Keratinocyte (primary cell): ENCODE results near the gene ADAMTS16. TPM values are rescaled to one million over a fixed set of nuclear protein-coding genes. Genes with fewer than 3 reads are reported as not detected.

Source experiments
- DNase-seq: peaks from one replicate; pipeline ENCODE4 v3.0.0-alpha.2; 2011; ENCODE audit warnings: low read depth, missing footprints, low spot score
- FAIRE-seq: peaks from 2 replicates; lab custom pipeline; 2011; peaks lifted over from hg19 to GRCh38; lab: Jason Lieb, UNC
- H2AFZ ChIP-seq: 2 replicates; pipeline ENCODE4 v1.6.0; 2012; ENCODE audit warnings: low read length, control low read depth, inconsistent platforms; ENCODE audit not compliant: control insufficient read depth
- H3K27ac ChIP-seq: 2 replicates; pipeline ENCODE4 v1.5.1; 2011; ENCODE audit warnings: low read length; ENCODE audit not compliant: control insufficient read depth, insufficient read depth
- H3K27me3 ChIP-seq: 3 replicates; pipeline ENCODE4 v1.6.0; 2011; ENCODE audit warnings: low read length; ENCODE audit not compliant: control insufficient read depth, insufficient read depth; ENCODE audit errors: extremely low read depth
- H3K36me3 ChIP-seq, 2 experiments: 2 replicates in 1 of 2; 3 replicates in 1 of 2; pipeline ENCODE4 v1.5.1; 2011; ENCODE audit warnings: low read length in 2 of 2, mild to moderate bottlenecking in 1 of 2; ENCODE audit not compliant: control insufficient read depth in 2 of 2, insufficient read depth in 2 of 2; ENCODE audit errors: extremely low read depth in 1 of 2
- H3K4me1 ChIP-seq: 3 replicates; pipeline ENCODE4 v1.5.1; 2011; ENCODE audit warnings: low read length; ENCODE audit not compliant: control insufficient read depth, insufficient read depth; ENCODE audit errors: extremely low read depth
- H3K4me2 ChIP-seq: 3 replicates; pipeline ENCODE4 v1.6.0; 2011; ENCODE audit warnings: low read depth, low read length; ENCODE audit not compliant: control insufficient read depth, insufficient read depth; ENCODE audit errors: extremely low read depth
- H3K4me3 ChIP-seq, 3 experiments: fragments of 200-600 bp in 1 of 3; sonication (generic) in 1 of 3; 2 replicates in 2 of 3; 3 replicates in 1 of 3; pipeline ENCODE4 v1.5.1; 2011 to 2016; ENCODE audit warnings: low read length in 3 of 3, mild to moderate bottlenecking in 3 of 3, control low read depth in 2 of 3, inconsistent platforms in 1 of 3, low read depth in 1 of 3, mixed read lengths in 1 of 3, mixed run types in 1 of 3, moderate library complexity in 1 of 3; ENCODE audit not compliant: control insufficient read depth in 2 of 3, insufficient read depth in 2 of 3; ENCODE audit errors: extremely low read depth in 1 of 3
- H3K79me2 ChIP-seq: 2 replicates; pipeline ENCODE4 v1.6.0; 2012; ENCODE audit warnings: low read length; ENCODE audit not compliant: control insufficient read depth, insufficient read depth
- H3K9ac ChIP-seq: 3 replicates; pipeline ENCODE4 v1.6.0; 2011; ENCODE audit warnings: low read length; ENCODE audit not compliant: control insufficient read depth, insufficient read depth; ENCODE audit errors: extremely low read depth
- H3K9me1 ChIP-seq: 3 replicates; pipeline ENCODE4 v1.6.0; 2011; ENCODE audit warnings: low read length; ENCODE audit not compliant: control insufficient read depth, insufficient read depth; ENCODE audit errors: extremely low read depth
- H3K9me3 ChIP-seq: 2 replicates; pipeline ENCODE4 v1.5.1; 2012; ENCODE audit warnings: low read depth, low read length; ENCODE audit not compliant: control insufficient read depth
- H4K20me1 ChIP-seq: 3 replicates; pipeline ENCODE4 v1.6.0; 2011; ENCODE audit warnings: low read length; ENCODE audit not compliant: control insufficient read depth, insufficient read depth; ENCODE audit errors: extremely low read depth
- CTCF ChIP-seq, 3 experiments: IDR thresholded peaks in 1 of 3; conservative IDR thresholded peaks in 1 of 3; optimal IDR thresholded peaks in 1 of 3; 2 replicates in 2 of 3; 3 replicates in 1 of 3; pipeline versions ENCODE3 to v1.5.1; 2011; ENCODE audit warnings: low read length in 3 of 3, mild to moderate bottlenecking in 3 of 3, moderate library complexity in 2 of 3, control low read depth in 1 of 3, inconsistent platforms in 1 of 3; ENCODE audit not compliant: insufficient read depth in 2 of 3; ENCODE audit errors: extremely low read depth in 1 of 3
- EZH2 ChIP-seq: IDR thresholded peaks from one replicate; pipeline ENCODE4 v1.6.1; 2012; ENCODE audit warnings: inconsistent platforms, mild to moderate bottlenecking, low read length, moderate library complexity
- dilution Hi-C: fragments of 300-500 bp; cut with MboI; formaldehyde crosslinking; loops from one replicate; pipeline ENCODE4 v1.7.0; 2020; ENCODE audit warnings: low sequenced_read_pairs; ENCODE audit not compliant: extremely low pct_ligation_motif_present
- polyA plus RNA-seq, 5 experiments: library from polyadenylated mRNA; depleted of rRNA in 3 of 5; stranded (reverse) in 3 of 5; stranded (forward) in 1 of 5; unstranded in 1 of 5; fragments of >200 nt; gene quantifications; 1 replicate in 1 of 5; 2 replicates in 3 of 5; 3 replicates in 1 of 5; pipeline versions ENCODE4 v1.2.1 to v1.2.3, GENCODE V29; 2011 to 2012; ENCODE audit warnings: missing spikeins in 2 of 5, low read depth in 1 of 5, low replicate concordance in 1 of 5

ADAMTS16 gene
- polyA plus RNA-seq, 1 donor (not counting 4 experiments of a cell fraction or from before 2014, with no cell fraction given), result not detected

GRCh38 chr5:5105531-5105930 lies 34.6 kb upstream of the ADAMTS16 start:
- dilution Hi-C loops, result no loop called here
- DNase-seq, result peak; percentile 13
- H3K4me2 ChIP-seq, result no peak overlapping the region
- H3K9ac ChIP-seq, result no peak overlapping the region
- no peaks in the 10 kb centered on the region for H4K20me1 ChIP-seq
- TF ChIP-seq CTCF (optimal IDR thresholded peaks at IDR 0.05 in 1 of 3, IDR thresholded peaks at IDR 0.05 in 1 of 3, conservative IDR thresholded peaks at IDR 0.05 in 1 of 3; ENCODE audit: extremely low read depth in 1 of 3, insufficient read depth in 2 of 3, low read length in 3 of 3) (no peak), EZH2 (no peak)
- FAIRE-seq, result no peak
- H3K4me3 ChIP-seq, result no peak overlapping the region
- no peaks in the 10 kb centered on the region for H3K9me1 ChIP-seq
- H3K9me3 ChIP-seq, result no peaks in the 10 kb centered on the region
- H2AFZ ChIP-seq, result no peak overlapping the region
- H3K27me3 ChIP-seq, result no peaks in the 10 kb centered on the region
- H3K4me1 ChIP-seq, result no peaks in the 10 kb centered on the region
- no peaks in the 10 kb centered on the region for H3K36me3 ChIP-seq
- H3K79me2 ChIP-seq, result no peaks in the 10 kb centered on the region
- no peak overlapping the region for H3K27ac ChIP-seq

DNA sequence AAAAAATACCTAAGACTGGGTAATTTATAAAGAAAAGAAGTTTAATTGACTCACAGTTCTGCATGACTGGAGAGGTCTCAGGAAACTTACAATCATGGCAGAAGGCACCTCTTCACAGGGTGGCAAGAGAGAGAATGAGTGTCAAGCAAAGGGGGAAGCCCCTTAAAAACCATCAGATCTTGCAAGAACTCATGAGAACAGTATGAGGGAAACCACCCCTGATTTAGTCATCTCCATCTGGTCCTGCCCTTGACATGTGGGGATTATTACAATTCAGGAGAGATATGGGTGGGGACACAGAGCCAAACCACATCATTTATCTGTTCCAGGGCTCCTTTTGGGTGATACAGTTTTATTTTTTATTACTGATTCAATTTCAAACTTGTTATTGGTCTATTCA lies 23.2 kb upstream of the ADAMTS16 start:
- no peak for FAIRE-seq
- Histone ChIP-seq H3K4me3 (no peak overlapping the region), H3K9ac (no peak overlapping the region)

More for the DNA sequence above, 23.2 kb upstream of the ADAMTS16 start:
- H3K4me1 ChIP-seq, result no peaks in the 10 kb centered on the region
- H3K79me2 ChIP-seq, result no peaks in the 10 kb centered on the region
- H3K9me1 ChIP-seq, result no peaks in the 10 kb centered on the region
- H3K36me3 ChIP-seq, result no peaks in the 10 kb centered on the region
- H2AFZ ChIP-seq, result no peak overlapping the region
- dilution Hi-C loops, result no loop called here
- H3K27me3 ChIP-seq, result no peaks in the 10 kb centered on the region
- no peak for DNase-seq
- no peak for TF ChIP-seq CTCF (optimal IDR thresholded peaks at IDR 0.05 in 1 of 3, IDR thresholded peaks at IDR 0.05 in 1 of 3, conservative IDR thresholded peaks at IDR 0.05 in 1 of 3; ENCODE audit: extremely low read depth in 1 of 3, insufficient read depth in 2 of 3, low read length in 3 of 3)
- no peak for TF ChIP-seq EZH2
- H3K9me3 ChIP-seq, result no peaks in the 10 kb centered on the region
- H3K27ac ChIP-seq, result no peak overlapping the region
- H4K20me1 ChIP-seq, result no peaks in the 10 kb centered on the region
- no peak overlapping the region for H3K4me2 ChIP-seq
